RWPE1 (cell line): ENCODE results near the gene GLRA2.

Source experiments
- CTCF ChIA-PET: fragments of 350-600 bp; sonication (Branson Sonifier 250); formaldehyde crosslinking; extraction: SDS; loops from one replicate; lab custom pipeline; 2021; lab: Yijun Ruan, JAX
- POLR2A ChIA-PET: fragments of 400-600 bp; formaldehyde crosslinking; extraction: SDS; loops from one replicate; lab custom pipeline; 2020; ENCODE audit warnings: antibody characterized with exemption; ENCODE audit not compliant: low non-redundant PET; lab: Yijun Ruan, JAX
- DNase-seq: peaks from one replicate; pipeline ENCODE4 v3.0.0; 2012; ENCODE audit warnings: low spot score
- H3K27ac ChIP-seq: fragments of 450-650 bp; 2 replicates; pipeline ENCODE4 v1.5.1; 2017
- CTCF ChIP-seq: fragments of 450-650 bp; conservative IDR thresholded peaks from 2 replicates; pipeline ENCODE4 v1.5.1; 2017; ENCODE audit warnings: low read depth, mild to moderate bottlenecking

The GLRA2 gene

DNA sequence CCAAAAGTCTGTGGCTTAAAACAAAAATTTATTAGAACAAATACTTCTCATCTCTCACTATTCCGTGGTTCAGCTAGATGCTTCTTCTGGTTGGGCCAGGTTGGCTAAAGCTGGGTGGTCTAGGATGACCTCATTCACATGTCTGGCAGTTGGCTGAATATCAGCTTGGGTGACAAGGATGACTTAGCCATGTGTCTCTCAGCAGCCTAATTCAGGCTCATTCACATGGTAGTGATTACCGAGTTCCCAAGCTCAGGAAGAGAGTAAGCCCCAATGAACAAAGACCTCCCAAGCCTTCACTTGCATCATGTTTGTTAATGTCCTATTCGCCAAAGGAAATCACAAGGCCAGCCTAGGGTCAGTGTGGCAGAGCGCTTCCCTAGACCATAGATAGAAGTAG is 224.1 kb downstream of the GLRA2 start:
- H3K27ac ChIP-seq = no peak overlapping the region
- no peak for TF ChIP-seq CTCF
- CTCF ChIA-PET = no interaction called here
- no peak for DNase-seq
- POLR2A ChIA-PET = no interaction called here

GRCh38 chrX:14758029-14758491 is 228.7 kb downstream of the GLRA2 start:
- ChIA-PET CTCF (no interaction called here), POLR2A (no interaction called here)
- no peak overlapping the region for H3K27ac ChIP-seq
- TF ChIP-seq CTCF = no peak
- DNase-seq = no peak

GRCh38 chrX:14775416-14775815 is 246.1 kb downstream of the GLRA2 start:
- no peak overlapping the region for H3K27ac ChIP-seq
- ChIA-PET CTCF (no interaction called here), POLR2A (no interaction called here)
- no peak for DNase-seq
- TF ChIP-seq CTCF = no peak

- DNase-seq = no peak
- H3K27ac ChIP-seq = no peak overlapping the region
- TF ChIP-seq CTCF = no peak
- ChIA-PET CTCF (no interaction called here), POLR2A (no interaction called here)
Observed at GRCh38 chrX:14776901-14777300, 247.6 kb downstream of the GLRA2 start.

- no peak for DNase-seq
- ChIA-PET POLR2A (no interaction called here), CTCF (interaction anchor here (0.6 kb wide), 1 partner anchor 94 kb away, joined by 3 read pairs; no protein-coding TSS in a partner anchor)
- H3K27ac ChIP-seq = no peak overlapping the region
- no peak for TF ChIP-seq CTCF
Observed at GRCh38 chrX:14777525-14777924, 248.2 kb downstream of the GLRA2 start.

DNA sequence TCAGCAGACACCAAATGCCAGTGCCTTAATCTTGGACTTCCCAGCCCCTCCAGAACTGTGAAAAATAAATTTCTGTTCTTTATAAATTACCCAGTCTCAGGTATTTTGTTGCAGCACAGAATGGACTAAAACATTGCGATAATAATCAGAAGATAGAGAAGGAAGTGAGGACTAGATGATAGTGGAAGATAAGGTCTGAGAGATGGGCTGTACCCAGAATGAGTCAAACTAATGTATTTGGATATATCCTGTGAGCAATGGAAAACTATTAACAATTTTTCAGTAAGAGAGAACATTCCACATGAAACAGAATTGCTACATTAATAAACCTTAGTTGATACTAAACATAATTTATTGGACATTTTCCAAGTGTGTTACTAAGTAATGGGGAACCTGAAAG is 250.2 kb downstream of the GLRA2 start:
- POLR2A ChIA-PET = no interaction called here
- no peak overlapping the region for H3K27ac ChIP-seq
- CTCF ChIA-PET = no interaction called here
- no peak for TF ChIP-seq CTCF
- no peak for DNase-seq
